ENCODE data around the gene SEPTIN10.

The SEPTIN10 gene

GRCh38 chr2:109609352-109610024 is 4.3 kb downstream of the SEPTIN10 start:
- peak overlapping the region; percentile 57 for H3K4me3 ChIP-seq (ENCODE audit: low read depth, low read length)
- TF ChIP-seq CTCF (IDR thresholded peaks at IDR 0.05; ENCODE audit: low read depth, low read length), result no peak

- no peak for TF ChIP-seq CTCF (IDR thresholded peaks at IDR 0.05; ENCODE audit: low read depth, low read length)
- H3K4me3 ChIP-seq (ENCODE audit: low read depth, low read length), result no peak overlapping the region
Observed at GRCh38 chr2:109607766-109608165, 6.0 kb downstream of the SEPTIN10 start.

DNA sequence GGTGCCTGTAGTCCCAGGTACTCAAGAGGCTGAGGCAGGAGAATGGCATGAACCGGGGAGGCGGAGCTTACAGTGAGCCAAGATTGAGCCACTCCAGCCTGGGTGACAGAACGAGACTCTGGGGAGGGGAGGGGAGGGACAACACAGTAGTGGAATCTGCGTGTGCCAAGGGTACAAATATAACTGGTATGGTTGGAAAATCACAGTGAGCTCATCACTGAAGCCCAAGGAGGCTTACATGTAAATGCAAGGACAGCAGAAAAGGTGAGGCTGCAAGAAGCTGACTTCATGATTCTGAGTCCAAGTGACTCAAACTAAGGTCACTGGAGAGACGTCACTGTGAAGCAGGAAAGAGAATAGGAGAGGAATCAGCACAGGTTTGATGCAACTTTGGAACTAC is 9.2 kb downstream of the SEPTIN10 start:
- no peak overlapping the region for H3K4me3 ChIP-seq (ENCODE audit: low read depth, low read length)
- TF ChIP-seq CTCF (IDR thresholded peaks at IDR 0.05; ENCODE audit: low read depth, low read length), result no peak

DNA sequence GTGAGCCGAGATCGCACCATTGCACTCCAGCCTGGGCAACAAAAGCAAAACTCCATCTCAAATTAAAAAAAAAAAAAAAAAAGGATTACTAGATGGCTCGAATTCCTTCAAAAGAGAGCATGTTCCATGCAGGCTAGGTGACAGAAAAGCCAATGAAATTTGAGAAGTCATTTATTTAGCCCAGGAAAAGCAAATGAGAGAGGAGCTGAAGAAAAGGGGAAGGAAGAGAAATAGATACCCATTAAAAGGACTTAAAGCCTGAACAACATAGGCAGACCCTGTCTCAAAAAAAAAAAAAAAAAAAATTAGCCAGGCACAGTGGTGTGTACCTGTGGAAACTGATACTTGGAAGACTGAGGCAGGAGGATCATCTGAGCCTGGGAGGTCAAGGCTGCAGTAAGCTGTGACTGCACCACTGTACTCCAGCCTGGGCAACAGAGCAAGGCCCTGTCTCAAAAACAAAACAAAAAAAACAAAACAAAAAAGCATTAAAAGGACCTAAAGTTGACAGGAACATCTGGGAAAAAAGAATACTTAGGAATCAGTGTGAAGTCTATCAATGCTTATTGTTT is 11.1 kb downstream of the SEPTIN10 start:
- H3K4me3 ChIP-seq (ENCODE audit: low read depth, low read length), result no peak overlapping the region
- TF ChIP-seq CTCF (IDR thresholded peaks at IDR 0.05; ENCODE audit: low read depth, low read length), result no peak

DNA sequence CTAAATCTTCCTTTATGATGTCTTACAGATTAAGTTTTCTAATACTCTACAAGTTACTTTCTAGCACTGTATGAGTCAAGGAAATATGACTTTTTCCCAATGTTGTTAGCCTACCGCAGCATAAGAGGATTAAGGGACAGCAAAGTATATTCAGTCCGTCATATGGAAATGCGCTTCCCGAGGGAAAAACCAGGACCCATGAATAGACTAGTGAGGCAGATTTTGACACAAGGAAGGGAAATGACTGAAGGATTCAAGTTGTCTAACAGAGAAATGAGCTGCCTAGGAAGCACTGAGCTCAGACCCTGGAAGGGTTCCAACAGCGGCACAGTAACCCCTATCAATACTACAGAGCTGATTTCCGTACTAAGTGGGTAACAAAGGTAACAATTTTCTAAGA is 12.0 kb downstream of the SEPTIN10 start:
- H3K4me3 ChIP-seq (ENCODE audit: low read depth, low read length), result no peak overlapping the region
- no peak for TF ChIP-seq CTCF (IDR thresholded peaks at IDR 0.05; ENCODE audit: low read depth, low read length)

DNA sequence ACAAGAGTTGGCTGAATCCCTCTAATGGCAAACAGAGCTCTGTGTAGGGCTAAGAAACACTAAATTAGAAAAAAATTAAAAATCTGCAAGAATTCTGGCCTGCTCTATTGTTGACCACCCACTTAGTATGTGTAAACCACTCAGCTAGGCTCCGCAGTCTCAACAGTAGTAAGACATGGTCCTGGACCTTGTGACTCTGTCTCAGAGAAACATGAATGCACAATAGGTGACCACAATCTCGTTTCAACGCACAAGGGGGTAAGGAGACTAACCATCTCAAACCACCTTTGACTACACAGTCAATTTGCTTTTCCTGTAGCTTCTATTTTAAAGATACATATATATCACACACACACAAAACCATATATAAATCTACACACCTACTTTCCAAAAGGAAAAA is 16.5 kb downstream of the SEPTIN10 start:
- TF ChIP-seq CTCF (IDR thresholded peaks at IDR 0.05; ENCODE audit: low read depth, low read length), result no peak

DNA sequence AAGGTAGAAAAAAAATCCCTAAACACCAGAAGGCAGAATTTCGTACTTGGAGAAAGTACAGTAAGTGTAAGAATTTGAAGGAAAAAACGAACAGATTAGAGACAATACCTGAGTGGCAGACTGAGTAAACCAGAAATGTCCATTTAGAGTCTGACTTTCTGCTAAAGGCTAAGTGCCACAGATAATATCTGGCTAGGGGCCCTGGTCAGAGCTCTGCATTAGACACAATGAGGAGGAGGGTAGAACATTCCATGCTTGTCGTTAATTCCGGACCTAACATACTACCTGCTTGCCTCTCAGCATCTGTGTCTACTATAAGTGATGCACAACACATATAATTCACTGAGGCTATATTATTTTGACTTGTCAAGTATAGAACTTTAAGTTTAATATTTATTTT is 18.1 kb downstream of the SEPTIN10 start:
- no peak overlapping the region for H3K4me3 ChIP-seq (ENCODE audit: low read depth, low read length)
- TF ChIP-seq CTCF (IDR thresholded peaks at IDR 0.05; ENCODE audit: low read depth, low read length), result no peak

More for the DNA sequence above, 16.5 kb downstream of the SEPTIN10 start:
- no peak overlapping the region for H3K4me3 ChIP-seq (ENCODE audit: low read depth, low read length)
